ENCODE data around the gene PHACTR1. TPM values are rescaled to one million over a fixed set of nuclear protein-coding genes. Genes with fewer than 3 reads are reported as not detected.

Gene PHACTR1
- total RNA-seq, 1 experiment from 2014 or later: 2.6 TPM

DNA sequence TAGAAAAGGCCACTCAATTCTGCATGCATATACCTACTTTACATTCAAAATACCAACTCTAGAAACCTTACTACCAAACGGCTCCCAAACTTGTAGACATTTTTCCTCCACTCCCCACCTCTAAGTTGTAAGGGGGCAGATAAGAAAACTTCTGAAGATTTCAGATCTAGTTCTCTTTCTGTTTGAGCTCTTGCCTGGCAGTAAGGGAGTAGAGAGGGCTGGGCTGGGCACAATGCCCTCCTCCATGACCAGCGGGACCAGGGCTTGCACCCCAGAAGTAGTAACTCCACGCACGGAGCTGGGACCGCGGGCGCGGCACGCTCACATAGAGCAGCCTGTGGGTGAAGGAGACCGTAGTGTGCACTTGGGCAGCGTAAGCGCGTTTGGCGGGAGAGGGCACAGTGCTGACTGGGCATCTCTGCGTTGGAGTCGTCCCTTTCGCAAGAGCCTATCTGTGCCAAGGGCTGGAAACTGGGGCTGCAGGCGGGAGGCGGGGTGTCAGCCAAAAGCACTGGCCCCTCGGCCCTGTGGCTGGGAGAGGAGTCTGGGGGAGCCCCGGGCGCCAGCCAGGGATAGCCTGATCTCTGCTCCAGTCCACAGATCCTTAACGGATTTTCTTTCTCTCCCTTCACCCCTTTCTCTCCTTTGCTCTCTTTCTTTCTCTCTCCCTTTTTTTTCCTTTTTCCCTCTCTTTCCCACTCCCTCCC, 32.4 kb downstream of the PHACTR1 start:
- H3K36me3 ChIP-seq (ENCODE audit: insufficient read depth, low read length, poor library complexity, severe bottlenecking): no peaks in the 10 kb centered on the region
- no peak overlapping the region for H3K27ac ChIP-seq (ENCODE audit: low read depth, low read length, poor library complexity, severe bottlenecking)
- ChIA-PET POLR2A (ENCODE audit: low non-redundant PET) (no interaction called here), CTCF (no interaction called here)
- BruUV-seq (replicated peaks): no TSS peak
- no peaks in the 10 kb centered on the region for H3K9me3 ChIP-seq (ENCODE audit: low read depth, low read length, poor library complexity, severe bottlenecking)
- no peak for DNase-seq (ENCODE audit: low spot score)
- TF ChIP-seq, protein P1, sequence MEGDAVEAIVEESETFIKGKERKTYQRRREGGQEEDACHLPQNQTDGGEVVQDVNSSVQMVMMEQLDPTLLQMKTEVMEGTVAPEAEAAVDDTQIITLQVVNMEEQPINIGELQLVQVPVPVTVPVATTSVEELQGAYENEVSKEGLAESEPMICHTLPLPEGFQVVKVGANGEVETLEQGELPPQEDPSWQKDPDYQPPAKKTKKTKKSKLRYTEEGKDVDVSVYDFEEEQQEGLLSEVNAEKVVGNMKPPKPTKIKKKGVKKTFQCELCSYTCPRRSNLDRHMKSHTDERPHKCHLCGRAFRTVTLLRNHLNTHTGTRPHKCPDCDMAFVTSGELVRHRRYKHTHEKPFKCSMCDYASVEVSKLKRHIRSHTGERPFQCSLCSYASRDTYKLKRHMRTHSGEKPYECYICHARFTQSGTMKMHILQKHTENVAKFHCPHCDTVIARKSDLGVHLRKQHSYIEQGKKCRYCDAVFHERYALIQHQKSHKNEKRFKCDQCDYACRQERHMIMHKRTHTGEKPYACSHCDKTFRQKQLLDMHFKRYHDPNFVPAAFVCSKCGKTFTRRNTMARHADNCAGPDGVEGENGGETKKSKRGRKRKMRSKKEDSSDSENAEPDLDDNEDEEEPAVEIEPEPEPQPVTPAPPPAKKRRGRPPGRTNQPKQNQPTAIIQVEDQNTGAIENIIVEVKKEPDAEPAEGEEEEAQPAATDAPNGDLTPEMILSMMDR (conservative IDR thresholded peaks at IDR 0.05; ENCODE audit: low read depth, low read length): no peak
- TF ChIP-seq EZH2 (IDR thresholded peaks at IDR 0.05; ENCODE audit: borderline replicate concordance, low read depth, low read length, poor library complexity, severe bottlenecking): peak; percentile 73
- intact Hi-C loops (cut with micrococcal nuclease; ENCODE audit: unreplicated experiment): no loop called here
- H3K4me3 ChIP-seq (ENCODE audit: low read depth, low read length, poor library complexity, severe bottlenecking): no peak overlapping the region
- peaks cover 78% of the 10 kb centered on the region for H3K27me3 ChIP-seq (replicated peaks; ENCODE audit: insufficient read depth, low read depth, low read length, poor library complexity)
- no peaks in the 10 kb centered on the region for H3K4me1 ChIP-seq (ENCODE audit: insufficient read depth, low read length, poor library complexity, severe bottlenecking)

DNA sequence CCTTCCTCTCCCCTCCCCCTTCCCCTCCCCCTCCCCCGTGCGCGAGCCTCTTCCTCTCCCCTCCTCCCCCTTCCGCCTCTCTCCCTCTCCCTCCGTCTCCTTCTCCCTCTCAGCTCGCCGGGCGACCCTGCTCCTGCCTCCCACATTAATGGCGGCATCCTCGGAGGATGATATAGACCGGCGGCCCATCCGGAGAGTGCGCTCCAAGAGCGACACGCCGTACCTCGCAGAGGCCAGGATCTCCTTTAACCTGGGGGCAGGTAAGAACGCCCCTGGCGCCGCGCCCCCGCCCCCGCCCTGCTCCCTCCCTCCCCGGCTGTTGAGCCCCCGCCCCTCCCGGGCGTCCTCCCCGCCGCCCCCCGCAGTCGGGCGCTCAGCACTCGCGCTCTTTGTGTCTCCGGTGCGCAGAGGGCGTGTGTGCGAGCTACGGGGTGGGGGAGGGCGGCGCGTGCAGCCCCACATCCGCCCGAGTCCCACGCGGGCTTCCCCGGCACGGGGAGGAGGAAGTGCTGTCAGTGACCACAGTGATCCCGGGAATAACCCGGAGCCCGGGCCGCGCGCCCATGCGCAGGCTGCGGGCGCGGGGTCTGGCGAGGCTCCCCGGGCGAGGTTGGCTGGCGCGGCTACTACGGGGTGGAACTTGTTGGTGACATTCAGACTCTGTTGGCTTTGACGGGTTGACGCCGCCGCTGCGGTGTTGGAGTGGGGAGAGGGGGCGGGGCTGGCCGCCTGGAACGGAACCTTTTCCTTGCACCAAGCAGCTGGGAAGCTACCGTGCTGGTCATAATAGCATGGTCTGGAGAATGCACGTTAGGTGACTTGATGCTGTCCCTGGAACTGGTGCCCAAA, 33.2 kb downstream of the PHACTR1 start:
- no peak overlapping the region for H3K4me3 ChIP-seq (ENCODE audit: low read depth, low read length, poor library complexity, severe bottlenecking)
- intact Hi-C loops (cut with micrococcal nuclease; ENCODE audit: unreplicated experiment): no loop called here

DNA sequence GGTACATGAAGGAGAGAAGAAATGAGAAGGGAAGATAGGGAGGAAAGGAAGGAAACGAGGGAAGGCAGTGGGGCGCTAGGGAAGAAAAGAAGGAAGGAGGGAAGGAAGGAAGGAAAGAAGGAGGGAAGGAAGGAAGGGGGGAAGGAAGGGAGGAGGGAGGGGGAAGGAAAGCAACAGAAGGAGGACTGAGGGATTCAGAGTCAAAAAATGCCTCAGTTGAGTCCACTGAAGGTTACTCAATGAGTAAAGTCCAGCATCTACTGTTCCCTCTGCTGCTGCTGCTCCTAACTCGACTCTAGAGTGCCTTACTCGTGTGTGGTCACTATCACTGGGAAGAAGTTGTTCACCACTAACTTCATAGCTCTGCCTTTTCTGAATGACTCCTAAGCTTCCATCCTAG, 33.8 kb downstream of the PHACTR1 start:
- POLR2A ChIA-PET (ENCODE audit: low non-redundant PET): no interaction called here
- H3K4me3 ChIP-seq (ENCODE audit: low read depth, low read length, poor library complexity, severe bottlenecking): no peak overlapping the region

More for the DNA sequence above, 33.2 kb downstream of the PHACTR1 start:
- Histone ChIP-seq H3K27ac (ENCODE audit: low read depth, low read length, poor library complexity, severe bottlenecking) (no peak overlapping the region), H3K4me1 (ENCODE audit: insufficient read depth, low read length, poor library complexity, severe bottlenecking) (no peaks in the 10 kb centered on the region), H3K9me3 (ENCODE audit: low read depth, low read length, poor library complexity, severe bottlenecking) (no peaks in the 10 kb centered on the region), H3K27me3 (replicated peaks; ENCODE audit: insufficient read depth, low read depth, low read length, poor library complexity) (peaks cover 78% of the 10 kb centered on the region), H3K36me3 (ENCODE audit: insufficient read depth, low read length, poor library complexity, severe bottlenecking) (no peaks in the 10 kb centered on the region)
- BruUV-seq (replicated peaks): no TSS peak
- DNase-seq (ENCODE audit: low spot score): no peak
- TF ChIP-seq, protein P1 (conservative IDR thresholded peaks at IDR 0.05; ENCODE audit: low read depth, low read length): no peak
- no peak for TF ChIP-seq EZH2 (IDR thresholded peaks at IDR 0.05; ENCODE audit: borderline replicate concordance, low read depth, low read length, poor library complexity, severe bottlenecking)
- CTCF ChIA-PET: no interaction called here
- POLR2A ChIA-PET (ENCODE audit: low non-redundant PET): no interaction called here

More for the DNA sequence above, 33.8 kb downstream of the PHACTR1 start:
- DNase-seq (ENCODE audit: low spot score): no peak
- TF ChIP-seq, protein P1 (conservative IDR thresholded peaks at IDR 0.05; ENCODE audit: low read depth, low read length): no peak
- no peak for TF ChIP-seq EZH2 (IDR thresholded peaks at IDR 0.05; ENCODE audit: borderline replicate concordance, low read depth, low read length, poor library complexity, severe bottlenecking)
- intact Hi-C loops (cut with micrococcal nuclease; ENCODE audit: unreplicated experiment): no loop called here
- Histone ChIP-seq H3K36me3 (ENCODE audit: insufficient read depth, low read length, poor library complexity, severe bottlenecking) (no peaks in the 10 kb centered on the region), H3K9me3 (ENCODE audit: low read depth, low read length, poor library complexity, severe bottlenecking) (no peaks in the 10 kb centered on the region), H3K4me1 (ENCODE audit: insufficient read depth, low read length, poor library complexity, severe bottlenecking) (no peaks in the 10 kb centered on the region), H3K27me3 (replicated peaks; ENCODE audit: insufficient read depth, low read depth, low read length, poor library complexity) (peaks cover 83% of the 10 kb centered on the region), H3K27ac (ENCODE audit: low read depth, low read length, poor library complexity, severe bottlenecking) (no peak overlapping the region)
- CTCF ChIA-PET: no interaction called here
- no TSS peak for BruUV-seq (replicated peaks)
